ENCODE data around the gene TENM3.

DNA sequence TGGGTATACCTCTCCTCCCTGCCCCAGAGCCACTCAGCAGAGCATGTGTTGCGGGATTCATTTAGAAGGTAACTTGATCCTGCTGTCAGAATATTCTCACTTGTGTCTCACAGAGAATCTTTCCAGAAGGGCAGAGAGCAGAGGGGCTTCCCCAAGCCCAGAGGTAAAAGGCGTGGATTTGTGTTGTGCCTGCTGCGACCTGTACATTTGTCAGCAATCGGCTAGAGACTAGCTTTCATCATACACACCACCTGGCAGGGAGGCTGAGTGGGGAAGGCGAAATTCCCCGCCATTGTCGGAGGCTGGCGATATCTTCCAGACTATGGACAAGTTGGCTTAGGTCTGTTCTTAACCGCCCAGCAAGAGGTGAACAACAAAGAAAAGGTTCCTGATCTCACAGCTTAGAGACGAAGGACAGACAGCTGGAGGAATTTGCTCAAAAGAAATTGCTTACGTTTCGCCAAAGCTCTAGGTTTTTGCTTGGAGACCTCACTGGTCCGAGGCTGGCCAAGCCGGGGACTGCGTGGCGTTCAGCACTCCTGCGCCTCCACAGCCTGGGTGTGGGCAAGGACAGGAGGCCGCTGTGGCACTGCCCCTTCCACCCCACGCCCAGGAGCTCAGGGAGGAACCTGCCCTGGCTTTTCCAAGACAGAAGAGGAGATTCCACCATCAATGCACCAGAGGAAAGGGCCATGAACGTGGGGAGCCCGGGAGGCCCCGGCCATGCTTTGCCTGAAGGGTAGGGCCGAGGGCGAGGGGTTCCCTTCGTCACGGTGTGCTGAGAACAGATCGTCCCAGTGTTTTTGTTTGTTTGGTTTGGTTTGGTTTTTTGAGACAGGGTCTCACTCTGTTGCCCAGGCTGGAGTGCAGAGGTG lies 604.6 kb downstream of the TENM3 start:
- TF ChIP-seq, protein P1, sequence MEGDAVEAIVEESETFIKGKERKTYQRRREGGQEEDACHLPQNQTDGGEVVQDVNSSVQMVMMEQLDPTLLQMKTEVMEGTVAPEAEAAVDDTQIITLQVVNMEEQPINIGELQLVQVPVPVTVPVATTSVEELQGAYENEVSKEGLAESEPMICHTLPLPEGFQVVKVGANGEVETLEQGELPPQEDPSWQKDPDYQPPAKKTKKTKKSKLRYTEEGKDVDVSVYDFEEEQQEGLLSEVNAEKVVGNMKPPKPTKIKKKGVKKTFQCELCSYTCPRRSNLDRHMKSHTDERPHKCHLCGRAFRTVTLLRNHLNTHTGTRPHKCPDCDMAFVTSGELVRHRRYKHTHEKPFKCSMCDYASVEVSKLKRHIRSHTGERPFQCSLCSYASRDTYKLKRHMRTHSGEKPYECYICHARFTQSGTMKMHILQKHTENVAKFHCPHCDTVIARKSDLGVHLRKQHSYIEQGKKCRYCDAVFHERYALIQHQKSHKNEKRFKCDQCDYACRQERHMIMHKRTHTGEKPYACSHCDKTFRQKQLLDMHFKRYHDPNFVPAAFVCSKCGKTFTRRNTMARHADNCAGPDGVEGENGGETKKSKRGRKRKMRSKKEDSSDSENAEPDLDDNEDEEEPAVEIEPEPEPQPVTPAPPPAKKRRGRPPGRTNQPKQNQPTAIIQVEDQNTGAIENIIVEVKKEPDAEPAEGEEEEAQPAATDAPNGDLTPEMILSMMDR (IDR thresholded peaks at IDR 0.05; ENCODE audit: low read depth, low read length) = no peak
- TF ChIP-seq EZH2phosphoT487 (IDR thresholded peaks at IDR 0.05; ENCODE audit: low read depth) = no peak
